Measurements from ENCODE around the gene TAGLN2.
"Not testable (repeated sequence)": the region's sequence is repeated elsewhere in the genome, so short reads cannot be mapped to it uniquely, and the experiment has no call there.

TAGLN2 gene

GRCh38 chr1:159921251-159921650 lies 4.1 kb downstream of the TAGLN2 start:
- no peak for DNase-seq (ENCODE audit: low read depth)

- no peak for DNase-seq (ENCODE audit: low read depth)
Measured at GRCh38 chr1:159920651-159921050, 4.7 kb downstream of the TAGLN2 start.

GRCh38 chr1:159920202-159920601 lies 5.1 kb downstream of the TAGLN2 start:
- DNase-seq (ENCODE audit: low read depth), result no peak

- DNase-seq (ENCODE audit: low read depth), result no peak
Measured at GRCh38 chr1:159919236-159919865, 6.0 kb downstream of the TAGLN2 start.

- DNase-seq (ENCODE audit: low read depth), result no peak
Measured at GRCh38 chr1:159918352-159919200, 6.7 kb downstream of the TAGLN2 start.

- DNase-seq (ENCODE audit: low read depth), result no peak
Measured at GRCh38 chr1:159917533-159918351, 7.6 kb downstream of the TAGLN2 start.

GRCh38 chr1:159916242-159917051 lies 8.9 kb downstream of the TAGLN2 start:
- peak; percentile 42 for DNase-seq (ENCODE audit: low read depth)

- DNase-seq (ENCODE audit: low read depth), result no peak
Measured at GRCh38 chr1:159915571-159916241, 9.6 kb downstream of the TAGLN2 start.

- DNase-seq (ENCODE audit: low read depth), result no peak
Measured at GRCh38 chr1:159914252-159915018, 10.9 kb downstream of the TAGLN2 start.

GRCh38 chr1:159913451-159914192 lies 11.7 kb downstream of the TAGLN2 start:
- no peak for DNase-seq (ENCODE audit: low read depth)

- no peak for DNase-seq (ENCODE audit: low read depth)
Measured at GRCh38 chr1:159911326-159912070, 13.8 kb downstream of the TAGLN2 start.

GRCh38 chr1:159908031-159908940 lies 17.0 kb downstream of the TAGLN2 start:
- no peak for DNase-seq (ENCODE audit: low read depth)

- no peak for DNase-seq (ENCODE audit: low read depth)
Measured at GRCh38 chr1:159906960-159907359, 18.3 kb downstream of the TAGLN2 start.

- not testable (repeated sequence) for DNase-seq (ENCODE audit: low read depth)
Measured at GRCh38 chr1:159904036-159904435, 21.3 kb downstream of the TAGLN2 start.

- no peak for DNase-seq (ENCODE audit: low read depth)
Measured at GRCh38 chr1:159902541-159902940, 22.8 kb downstream of the TAGLN2 start.

- DNase-seq (ENCODE audit: low read depth), result no peak
Measured at GRCh38 chr1:159900755-159901360, 24.4 kb downstream of the TAGLN2 start.

GRCh38 chr1:159900086-159900680 lies 25.1 kb downstream of the TAGLN2 start, which contains the start of gene CFAP45:
TSS of gene CFAP45 (minus strand) at chr1:159900165. CDS start at chr1:159900098, 67 bp downstream.
- no peak for DNase-seq (ENCODE audit: low read depth)

All from GM04504 (cell line).